HepG2 (cell line): Measurements from ENCODE around the gene HSPA5. TPM values are rescaled to one million over a fixed set of nuclear protein-coding genes. Genes with fewer than 3 reads are reported as not detected.

Experiments
- DMTF1 ChIP-seq: sonication (generic); formaldehyde crosslinking; IDR thresholded peaks from 2 replicates; pipeline ENCODE4 v1.4.0; 2020; ENCODE audit warnings: mild to moderate bottlenecking, missing genetic modification reagents
- FLYWCH1 ChIP-seq: sonication (generic); formaldehyde crosslinking; IDR thresholded peaks from 2 replicates; pipeline ENCODE4 v1.8.1; 2023; ENCODE audit warnings: mild to moderate bottlenecking, missing genetic modification reagents
- GZF1 ChIP-seq: sonication (generic); formaldehyde crosslinking; IDR thresholded peaks from 2 replicates; pipeline ENCODE4 v1.5.1; 2020; ENCODE audit warnings: mild to moderate bottlenecking, missing genetic modification reagents
- HBP1 ChIP-seq: IDR thresholded peaks from 2 replicates; pipeline ENCODE4 v1.6.1; 2016; ENCODE audit warnings: low read depth, control low read depth
- HMG20A ChIP-seq: IDR thresholded peaks from 2 replicates; pipeline ENCODE4 v1.6.1; 2016; ENCODE audit warnings: borderline replicate concordance
- HNRNPUL1 ChIP-seq: fragments of 200-400 bp; formaldehyde crosslinking; IDR thresholded peaks from 2 replicates; pipeline ENCODE4 v1.6.1; 2017; ENCODE audit warnings: low read depth, mild to moderate bottlenecking, low read length, moderate library complexity
- KLF12 ChIP-seq: sonication (generic); formaldehyde crosslinking; IDR thresholded peaks from 2 replicates; pipeline ENCODE4 v1.4.0; 2020; ENCODE audit warnings: missing genetic modification reagents, borderline replicate concordance
- MAFK ChIP-seq, 2 experiments: IDR thresholded peaks in 1 of 2; conservative IDR thresholded peaks in 1 of 2; 2 replicates each; pipeline ENCODE4 v1.6.1; 2011; ENCODE audit warnings: improper control_type of control experiment in 2 of 2, low read length in 2 of 2
- MYPOP ChIP-seq: sonication (generic); formaldehyde crosslinking; IDR thresholded peaks from 2 replicates; pipeline ENCODE4 v1.8.1; 2023; ENCODE audit warnings: mild to moderate bottlenecking, moderate library complexity, missing genetic modification reagents
- NPAS2 ChIP-seq: sonication (generic); formaldehyde crosslinking; IDR thresholded peaks from 2 replicates; pipeline ENCODE4 v1.8.0; 2022; ENCODE audit warnings: mild to moderate bottlenecking, missing genetic modification reagents, borderline replicate concordance
- PLSCR1 ChIP-seq: sonication (generic); formaldehyde crosslinking; IDR thresholded peaks from 2 replicates; pipeline ENCODE4 v1.5.0; 2020; ENCODE audit warnings: missing genetic modification reagents, mild to moderate bottlenecking, borderline replicate concordance
- STAG1 ChIP-seq: sonication (generic); formaldehyde crosslinking; IDR thresholded peaks from 2 replicates; pipeline ENCODE4 v1.4.0; 2020; ENCODE audit warnings: missing genetic modification reagents
- TRIM22 ChIP-seq: fragments of 450-650 bp; IDR thresholded peaks from 2 replicates; pipeline ENCODE4 v1.6.1; 2017
- ZNF124 ChIP-seq: sonication (generic); formaldehyde crosslinking; IDR thresholded peaks from 2 replicates; pipeline ENCODE4 v1.4.0; 2020; ENCODE audit warnings: missing genetic modification reagents
- ZNF276 ChIP-seq: sonication (generic); formaldehyde crosslinking; IDR thresholded peaks from 2 replicates; pipeline ENCODE4 v1.4.0; 2020; ENCODE audit warnings: mild to moderate bottlenecking, low read depth, missing genetic modification reagents
- ZNF792 ChIP-seq: IDR thresholded peaks from 2 replicates; pipeline ENCODE4 v1.6.1; 2016
- ZNF883 ChIP-seq: sonication (generic); formaldehyde crosslinking; IDR thresholded peaks from 2 replicates; pipeline ENCODE4 v1.5.1; 2020; ENCODE audit warnings: mild to moderate bottlenecking, missing genetic modification reagents; ENCODE audit errors: not compliant biosample characterization
- polyA plus RNA-seq, 8 experiments: library from polyadenylated mRNA; depleted of rRNA in 3 of 8; stranded (reverse) in 7 of 8; unstranded in 1 of 8; fragments of >200 nt; fragmentation: Illumina TruSeq in 4 of 8; extraction: Trizol in 4 of 8; gene quantifications; 2 replicates each; pipeline versions ENCODE4 v1.2.1 to v1.2.3, GENCODE V29; 2011 to 2016; ENCODE audit warnings: low read depth in 4 of 8, missing spikeins in 1 of 8, mixed read lengths in 1 of 8; ENCODE audit not compliant: insufficient read depth in 1 of 8
- total RNA-seq, 5 experiments: library from RNA; depleted of rRNA; stranded (reverse); fragments of >200 nt; fragmentation: Illumina TruSeq; extraction: Trizol; gene quantifications; 2 replicates each; pipeline ENCODE4 v1.2.3, GENCODE V29; 2016; ENCODE audit warnings: low read depth in 1 of 5

The HSPA5 gene
- total and polyA plus RNA-seq, 2 of the 13 experiments (the other 11 are each of a cell fraction or from before 2014, with no cell fraction given) = 201 to 206 TPM

GRCh38 chr9:125272697-125273096 lies 31.6 kb upstream of the HSPA5 start (continued):
- TF ChIP-seq MYPOP = no peak
- no peak for TF ChIP-seq HNRNPUL1
- no peak for TF ChIP-seq TRIM22
- 0 out of 2 replicates have a peak, but pooled peaks have one; percentile 26 for TF ChIP-seq ZNF792 (CRISPR knock-in tag)
- no peak for TF ChIP-seq STAG1 (CRISPR knock-in tag)
- no peak for TF ChIP-seq GZF1 (CRISPR knock-in tag)
- no peak for TF ChIP-seq DMTF1 (CRISPR knock-in tag)
- no peak for TF ChIP-seq ZNF276 (CRISPR knock-in tag)
- TF ChIP-seq ZNF124 (CRISPR knock-in tag) = no peak
- TF ChIP-seq FLYWCH1 (CRISPR knock-in tag) = no peak
- TF ChIP-seq KLF12 (CRISPR knock-in tag) = no peak
- TF ChIP-seq ZNF883 = no peak
- TF ChIP-seq PLSCR1 (CRISPR knock-in tag) = no peak
- peak; percentile 84 to 89 for TF ChIP-seq MAFK (conservative IDR thresholded peaks at IDR 0.05 in 1 of 2, IDR thresholded peaks at IDR 0.05 in 1 of 2; ENCODE audit: low read length in 2 of 2)
- no peak for TF ChIP-seq NPAS2
- no peak for TF ChIP-seq HBP1 (CRISPR knock-in tag)
- peak; percentile 81; the same call in 1 of the 2 replicates for TF ChIP-seq HMG20A (CRISPR knock-in tag)
